GM23338 (cell line): ENCODE results near the gene PDYN. TPM values are rescaled to one million over a fixed set of nuclear protein-coding genes. Genes with fewer than 3 reads are reported as not detected.

Source experiments
- ATAC-seq: fragments of 200-7000 bp; cut with Tn5 transposase; 3 replicates; pipeline ENCODE4 v1.9.1; 2020
- DNase-seq: peaks from one replicate; pipeline ENCODE4 v3.0.0-alpha.2; 2015; ENCODE audit warnings: low spot score
- H2AFZ ChIP-seq: fragments of 200-600 bp; sonication (generic); 2 replicates; pipeline ENCODE4 v1.8.0; 2016; ENCODE audit warnings: antibody characterized with exemption, mild to moderate bottlenecking, moderate library complexity
- H3F3A ChIP-seq: fragments of 200-600 bp; sonication (generic); replicated peaks from 2 replicates; pipeline ENCODE4 v1.8.0; 2017; ENCODE audit warnings: antibody characterized with exemption, mixed run types, low read depth
- H3K27ac ChIP-seq: fragments of 200-600 bp; sonication (generic); 2 replicates; pipeline ENCODE4 v1.6.1; 2016; ENCODE audit warnings: low read depth
- H3K27me3 ChIP-seq: fragments of 200-600 bp; sonication (generic); 2 replicates; pipeline ENCODE4 v1.8.0; 2016; ENCODE audit warnings: mild to moderate bottlenecking, mixed run types, moderate library complexity; ENCODE audit not compliant: insufficient read depth
- H3K36me3 ChIP-seq: fragments of 200-600 bp; sonication (generic); 2 replicates; pipeline ENCODE4 v1.8.0; 2016; ENCODE audit warnings: mild to moderate bottlenecking; ENCODE audit not compliant: insufficient read depth
- H3K4me1 ChIP-seq: fragments of 200-600 bp; sonication (generic); 2 replicates; pipeline ENCODE4 v1.8.0; 2016; ENCODE audit warnings: mild to moderate bottlenecking, moderate library complexity; ENCODE audit not compliant: insufficient read depth
- H3K4me2 ChIP-seq: fragments of 200-600 bp; sonication (generic); 2 replicates; pipeline ENCODE4 v1.7.1; 2017; ENCODE audit warnings: mixed run types
- H3K4me3 ChIP-seq: fragments of 200-600 bp; sonication (generic); 2 replicates; pipeline ENCODE4 v1.6.1; 2016; ENCODE audit warnings: mixed run types
- H3K79me2 ChIP-seq: fragments of 200-600 bp; sonication (generic); replicated peaks from 2 replicates; pipeline ENCODE4 v1.8.0; 2017; ENCODE audit warnings: mild to moderate bottlenecking; ENCODE audit not compliant: insufficient read depth
- H3K9me2 ChIP-seq: fragments of 200-600 bp; sonication (generic); 2 replicates; pipeline ENCODE4 v1.8.0; 2017; ENCODE audit not compliant: insufficient read depth
- H4K20me1 ChIP-seq: fragments of 200-600 bp; sonication (generic); replicated peaks from 2 replicates; pipeline ENCODE4 v1.8.0; 2017; ENCODE audit warnings: mild to moderate bottlenecking; ENCODE audit not compliant: insufficient read depth
- H3K27ac Mint-ChIP-seq: 2 replicates; pipeline ENCODE4 v1.8.0; 2020; ENCODE audit warnings: inconsistent platforms, mild to moderate bottlenecking, moderate library complexity, mixed read lengths
- H3K27me3 Mint-ChIP-seq: 3 replicates; pipeline ENCODE4 v1.8.0; 2022; ENCODE audit warnings: low read depth, mild to moderate bottlenecking, moderate library complexity, mixed read lengths, inconsistent platforms; ENCODE audit not compliant: insufficient read depth, poor library complexity
- H3K36me3 Mint-ChIP-seq: 3 replicates; pipeline ENCODE4 v1.8.0; 2021; ENCODE audit warnings: low read depth, mild to moderate bottlenecking, inconsistent platforms, moderate library complexity, mixed read lengths
- H3K4me1 Mint-ChIP-seq: 3 replicates; pipeline ENCODE4 v1.8.0; 2020; ENCODE audit warnings: mild to moderate bottlenecking, inconsistent platforms, mixed read lengths
- H3K4me3 Mint-ChIP-seq: 3 replicates; pipeline ENCODE4 v1.8.0; 2021; ENCODE audit warnings: moderate library complexity, mild to moderate bottlenecking, inconsistent platforms, mixed read lengths
- H3K9me3 Mint-ChIP-seq: 3 replicates; pipeline ENCODE4 v1.8.0; 2020; ENCODE audit warnings: moderate library complexity, mild to moderate bottlenecking, inconsistent platforms, mixed read lengths
- CREB1 ChIP-seq: fragments of 250-450 bp; sonication (Bioruptor Pico); IDR thresholded peaks from 2 replicates; pipeline ENCODE4 v1.5.0; 2020; ENCODE audit warnings: low read depth, mild to moderate bottlenecking, moderate library complexity
- ZNF114 ChIP-seq: fragments of 250-450 bp; sonication (Bioruptor Pico); IDR thresholded peaks from 2 replicates; pipeline ENCODE4 v1.5.0; 2020; ENCODE audit warnings: mild to moderate bottlenecking, moderate library complexity
- ZNF331 ChIP-seq: fragments of 250-450 bp; sonication (Bioruptor Pico); IDR thresholded peaks from 2 replicates; pipeline ENCODE4 v1.5.0; 2020; ENCODE audit warnings: low read depth, mild to moderate bottlenecking, moderate library complexity
- ZNF462 ChIP-seq: fragments of 250-450 bp; sonication (Bioruptor Pico); IDR thresholded peaks from 2 replicates; pipeline ENCODE4 v1.5.0; 2020; ENCODE audit warnings: mild to moderate bottlenecking, moderate library complexity
- polyA plus RNA-seq: library from polyadenylated mRNA; unstranded; fragments of >200 nt; fragmentation: Nextera tagmentation; extraction: Ambion mirVana; gene quantifications from 2 replicates; pipeline ENCODE4 v1.2.1, GENCODE V29; 2016
- total RNA-seq: library from RNA; depleted of rRNA; stranded (reverse); fragments of >200 nt; shearing (Covaris generic); gene quantifications from 2 replicates; pipeline ENCODE4 v1.2.3, GENCODE V29; 2014
- TF ChIP-seq, protein P1 (sequence below): IDR thresholded peaks from 2 replicates; pipeline ENCODE4 v1.6.1; 2016; ENCODE audit warnings: antibody characterized with exemption

Gene PDYN
- total and polyA plus RNA-seq, 2 experiments from 2014 or later: 0.21 to 0.24 TPM

DNA sequence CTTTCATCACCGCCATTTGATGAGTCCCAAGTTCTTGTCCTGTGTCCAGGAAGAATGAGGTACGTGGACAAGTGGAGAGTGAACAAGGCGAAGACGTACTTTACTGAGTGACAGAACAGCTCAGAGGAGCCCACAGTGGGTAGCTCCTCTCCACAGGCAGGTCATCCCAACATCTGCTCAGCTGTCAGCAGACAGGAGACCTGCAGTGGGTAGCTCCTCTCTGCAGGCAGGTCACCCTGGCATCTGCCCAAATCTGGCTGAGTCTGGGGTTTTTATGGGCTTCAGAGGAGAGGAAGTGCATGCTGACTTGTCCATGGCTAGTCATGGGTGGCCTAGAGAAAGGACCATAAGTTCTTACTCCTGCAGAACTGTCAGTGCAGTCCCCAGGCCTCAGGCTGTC lies 32.7 kb upstream of the PDYN start (continued):
- TF ChIP-seq ZNF462 (CRISPR knock-in tag) (no peak), ZNF331 (no peak), CREB1 (no peak)
- TF ChIP-seq, protein P1, sequence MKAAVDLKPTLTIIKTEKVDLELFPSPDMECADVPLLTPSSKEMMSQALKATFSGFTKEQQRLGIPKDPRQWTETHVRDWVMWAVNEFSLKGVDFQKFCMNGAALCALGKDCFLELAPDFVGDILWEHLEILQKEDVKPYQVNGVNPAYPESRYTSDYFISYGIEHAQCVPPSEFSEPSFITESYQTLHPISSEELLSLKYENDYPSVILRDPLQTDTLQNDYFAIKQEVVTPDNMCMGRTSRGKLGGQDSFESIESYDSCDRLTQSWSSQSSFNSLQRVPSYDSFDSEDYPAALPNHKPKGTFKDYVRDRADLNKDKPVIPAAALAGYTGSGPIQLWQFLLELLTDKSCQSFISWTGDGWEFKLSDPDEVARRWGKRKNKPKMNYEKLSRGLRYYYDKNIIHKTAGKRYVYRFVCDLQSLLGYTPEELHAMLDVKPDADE: no peak

- H4K20me1 ChIP-seq: no peaks in the 10 kb centered on the region
Measured at GRCh38 chr20:2026004-2026403, 32.1 kb upstream of the PDYN start.

More at GRCh38 chr20:2026004-2026403, 32.1 kb upstream of the PDYN start:
- Histone ChIP-seq H3K79me2 (no peaks in the 10 kb centered on the region), H3K4me3 (no peak overlapping the region), H3K36me3 (no peaks in the 10 kb centered on the region), H3K9me2 (no peaks in the 10 kb centered on the region; the same call in 1 of the 2 replicates), H3K4me2 (no peak overlapping the region), H3F3A (no peaks in the 10 kb centered on the region), H3K27me3 (no peaks in the 10 kb centered on the region), H2AFZ (no peak overlapping the region), H3K4me1 (no peaks in the 10 kb centered on the region), H3K27ac (no peak overlapping the region)
- Mint-ChIP-seq H3K27me3 (peaks cover 4% of the 10 kb centered on the region), H3K36me3 (peaks cover 6% of the 10 kb centered on the region; the same call in 1 of the 3 replicates), H3K4me1 (no peaks in the 10 kb centered on the region), H3K9me3 (peaks cover 23% of the 10 kb centered on the region; the same call in 2 of the 3 replicates), H3K27ac (no peak overlapping the region), H3K4me3 (no peak overlapping the region)
- TF ChIP-seq ZNF462 (CRISPR knock-in tag) (no peak), ZNF114 (CRISPR knock-in tag) (no peak)
- ATAC-seq (no peak), DNase-seq (no peak)
